HL-60 (cell line): ENCODE measurements around the gene BRPF3.

Experiments used
- DNase-seq, 2 experiments: peaks; one replicate each; pipeline ENCODE4 v3.0.0-alpha.2; 2010 to 2020; ENCODE audit warnings: low read depth in 1 of 2, low spot score in 1 of 2
- H3K27ac ChIP-seq: fragments of 250-450 bp; sonication (Bioruptor Pico); replicated peaks from 2 replicates; pipeline ENCODE4 v1.5.1; 2020; ENCODE audit warnings: mild to moderate bottlenecking, moderate library complexity
- H3K27me3 ChIP-seq: fragments of 250-450 bp; sonication (Bioruptor Pico); 2 replicates; pipeline ENCODE4 v1.5.1; 2021; ENCODE audit warnings: mild to moderate bottlenecking, moderate library complexity; ENCODE audit not compliant: insufficient read depth, poor library complexity, severe bottlenecking
- H3K4me3 ChIP-seq: replicated peaks from 2 replicates; pipeline ENCODE4 v1.5.1; 2011; ENCODE audit warnings: mild to moderate bottlenecking, control low read depth, low read length; ENCODE audit not compliant: insufficient read depth
- CTCF ChIP-seq: IDR thresholded peaks from one replicate; pipeline ENCODE4 v1.5.1; 2011; ENCODE audit warnings: low read length, control low read depth, inconsistent platforms; ENCODE audit not compliant: insufficient read depth
- GABPA ChIP-seq: IDR thresholded peaks from 2 replicates; pipeline ENCODE4 v1.6.1; 2012; ENCODE audit warnings: low read depth
- POLR2AphosphoS5 ChIP-seq: IDR thresholded peaks from 2 replicates; pipeline ENCODE4 v1.6.1; 2012; ENCODE audit warnings: low read depth
- SPI1 ChIP-seq: IDR thresholded peaks from 2 replicates; pipeline ENCODE4 v1.6.1; 2012; ENCODE audit warnings: low read depth, mild to moderate bottlenecking, borderline replicate concordance
- TF ChIP-seq, protein P1 (sequence below): IDR thresholded peaks from 2 replicates; pipeline ENCODE4 v1.6.1; 2012; ENCODE audit warnings: low read depth; ENCODE audit not compliant: insufficient replicate concordance

The BRPF3 gene

GRCh38 chr6:36195471-36196112 lies 952 bp upstream of the BRPF3 start:
- no peaks in the 10 kb centered on the region for H3K27me3 ChIP-seq
- peak overlapping the region; percentile 56; the same call in 1 of the 2 replicates for H3K4me3 ChIP-seq
- DNase-seq, result no peak
- H3K27ac ChIP-seq, result peak overlapping the region; percentile 57; the same call in 1 of the 2 replicates
- no peak for TF ChIP-seq GABPA

- no peaks in the 10 kb centered on the region for H3K27me3 ChIP-seq
- TF ChIP-seq SPI1 (no peak), POLR2AphosphoS5 (peak; percentile 66; the same call in 1 of the 2 replicates)
- H3K4me3 ChIP-seq, result peak overlapping the region; percentile 56
- DNase-seq, result peak; percentile 89 to 98
- peak overlapping the region; percentile 93 for H3K27ac ChIP-seq
Observed at GRCh38 chr6:36196880-36197548, 470 bp downstream of the BRPF3 start.

DNA sequence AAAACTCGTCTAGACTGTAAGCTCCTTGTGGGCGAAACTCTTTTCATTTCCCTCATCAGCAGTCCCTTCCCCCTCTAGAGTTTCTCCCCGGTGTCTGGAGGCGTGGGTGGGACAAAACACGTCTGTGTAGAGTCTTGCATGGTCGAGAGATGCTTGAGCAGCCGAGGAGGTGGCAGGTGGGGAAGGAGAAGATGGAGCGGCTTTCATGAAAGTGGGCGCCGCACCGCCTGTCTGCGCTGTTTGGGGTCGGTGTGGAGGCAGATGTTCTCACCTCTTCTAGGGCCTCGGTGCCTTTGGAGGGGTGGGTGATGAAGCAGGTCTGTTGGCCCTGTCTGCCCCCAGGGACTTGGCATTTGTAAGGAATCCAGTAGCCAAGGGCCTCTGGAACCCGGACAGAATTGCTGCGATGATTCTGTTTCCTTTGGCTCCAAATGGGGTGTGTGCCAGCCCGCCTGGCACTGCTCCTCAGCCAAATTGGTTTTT lies 1.2 kb downstream of the BRPF3 start:
- no peak for TF ChIP-seq CTCF
- no peak for TF ChIP-seq POLR2AphosphoS5
- TF ChIP-seq, protein P1, sequence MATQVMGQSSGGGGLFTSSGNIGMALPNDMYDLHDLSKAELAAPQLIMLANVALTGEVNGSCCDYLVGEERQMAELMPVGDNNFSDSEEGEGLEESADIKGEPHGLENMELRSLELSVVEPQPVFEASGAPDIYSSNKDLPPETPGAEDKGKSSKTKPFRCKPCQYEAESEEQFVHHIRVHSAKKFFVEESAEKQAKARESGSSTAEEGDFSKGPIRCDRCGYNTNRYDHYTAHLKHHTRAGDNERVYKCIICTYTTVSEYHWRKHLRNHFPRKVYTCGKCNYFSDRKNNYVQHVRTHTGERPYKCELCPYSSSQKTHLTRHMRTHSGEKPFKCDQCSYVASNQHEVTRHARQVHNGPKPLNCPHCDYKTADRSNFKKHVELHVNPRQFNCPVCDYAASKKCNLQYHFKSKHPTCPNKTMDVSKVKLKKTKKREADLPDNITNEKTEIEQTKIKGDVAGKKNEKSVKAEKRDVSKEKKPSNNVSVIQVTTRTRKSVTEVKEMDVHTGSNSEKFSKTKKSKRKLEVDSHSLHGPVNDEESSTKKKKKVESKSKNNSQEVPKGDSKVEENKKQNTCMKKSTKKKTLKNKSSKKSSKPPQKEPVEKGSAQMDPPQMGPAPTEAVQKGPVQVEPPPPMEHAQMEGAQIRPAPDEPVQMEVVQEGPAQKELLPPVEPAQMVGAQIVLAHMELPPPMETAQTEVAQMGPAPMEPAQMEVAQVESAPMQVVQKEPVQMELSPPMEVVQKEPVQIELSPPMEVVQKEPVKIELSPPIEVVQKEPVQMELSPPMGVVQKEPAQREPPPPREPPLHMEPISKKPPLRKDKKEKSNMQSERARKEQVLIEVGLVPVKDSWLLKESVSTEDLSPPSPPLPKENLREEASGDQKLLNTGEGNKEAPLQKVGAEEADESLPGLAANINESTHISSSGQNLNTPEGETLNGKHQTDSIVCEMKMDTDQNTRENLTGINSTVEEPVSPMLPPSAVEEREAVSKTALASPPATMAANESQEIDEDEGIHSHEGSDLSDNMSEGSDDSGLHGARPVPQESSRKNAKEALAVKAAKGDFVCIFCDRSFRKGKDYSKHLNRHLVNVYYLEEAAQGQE, result no peak
- TF ChIP-seq SPI1, result no peak
- TF ChIP-seq GABPA, result no peak
- no peaks in the 10 kb centered on the region for H3K27me3 ChIP-seq
- no peak for DNase-seq
- H3K27ac ChIP-seq, result no peak overlapping the region
- H3K4me3 ChIP-seq, result peak overlapping the region; percentile 56

- no peak overlapping the region for H3K4me3 ChIP-seq
- H3K27ac ChIP-seq, result no peak overlapping the region
- H3K27me3 ChIP-seq, result no peaks in the 10 kb centered on the region
- TF ChIP-seq, protein P1, result no peak
- no peak for TF ChIP-seq SPI1
- TF ChIP-seq POLR2AphosphoS5, result no peak
- no peak for TF ChIP-seq CTCF
- DNase-seq, result no peak
Observed at GRCh38 chr6:36198986-36199385, 2.4 kb downstream of the BRPF3 start.
